ENCODE measurements around the gene MARCHF10.

Gene MARCHF10

GRCh38 chr17:62749926-62750325, 58.2 kb downstream of the MARCHF10 start:
- no peak for DNase-seq

- DNase-seq, result no peak
These were observed 61.2 kb downstream of the MARCHF10 start for GRCh38 chr17:62746941-62747340.

- no peak for DNase-seq
These were observed 62.3 kb downstream of the MARCHF10 start for GRCh38 chr17:62745806-62746205.

GRCh38 chr17:62744259-62744658, 63.9 kb downstream of the MARCHF10 start:
- DNase-seq, result no peak

- DNase-seq, result no peak
These were observed 66.8 kb downstream of the MARCHF10 start for GRCh38 chr17:62741290-62741689.

GRCh38 chr17:62739645-62740388, 68.3 kb downstream of the MARCHF10 start:
- no peak for DNase-seq

- no peak for DNase-seq
These were observed 69.8 kb downstream of the MARCHF10 start for GRCh38 chr17:62738281-62738680.

GRCh38 chr17:62737513-62737912, 70.6 kb downstream of the MARCHF10 start:
- DNase-seq, result peak; percentile 69

- no peak for DNase-seq
These were observed 73.0 kb downstream of the MARCHF10 start for GRCh38 chr17:62735044-62735651.

GRCh38 chr17:62732125-62732524, 76.0 kb downstream of the MARCHF10 start:
- no peak for DNase-seq

- no peak for DNase-seq
These were observed 80.0 kb downstream of the MARCHF10 start for GRCh38 chr17:62727916-62728672.

GRCh38 chr17:62725791-62726249, 82.3 kb downstream of the MARCHF10 start:
- DNase-seq, result no peak

- peak; percentile 89 for DNase-seq
These were observed 83.5 kb downstream of the MARCHF10 start for GRCh38 chr17:62724398-62725146.

GRCh38 chr17:62723842-62724241, 84.3 kb downstream of the MARCHF10 start:
- DNase-seq, result no peak

- DNase-seq, result no peak
These were observed 85.5 kb downstream of the MARCHF10 start for GRCh38 chr17:62722625-62723024.

GRCh38 chr17:62720126-62720850, 87.8 kb downstream of the MARCHF10 start:
- DNase-seq, result no peak

- DNase-seq, result no peak
These were observed 88.5 kb downstream of the MARCHF10 start for GRCh38 chr17:62719586-62719985.

GRCh38 chr17:62718429-62718828, 89.7 kb downstream of the MARCHF10 start:
- peak; percentile 49 for DNase-seq

- no peak for DNase-seq
These were observed 90.2 kb downstream of the MARCHF10 start for GRCh38 chr17:62717889-62718288.

GRCh38 chr17:62717589-62717855, 90.6 kb downstream of the MARCHF10 start:
- no peak for DNase-seq

- DNase-seq, result no peak
These were observed 91.1 kb downstream of the MARCHF10 start for GRCh38 chr17:62716834-62717588.

GRCh38 chr17:62715882-62716390, 92.2 kb downstream of the MARCHF10 start:
- DNase-seq, result no peak
